GM13976 (cell line): Measurements from ENCODE around the gene AGO3.

Source experiments
- DNase-seq: peaks from one replicate; pipeline ENCODE4 v3.0.0; 2012; ENCODE audit warnings: low spot score
- CTCF ChIP-seq: IDR thresholded peaks from 2 replicates; pipeline ENCODE4 v1.5.1; 2012; ENCODE audit warnings: borderline replicate concordance, mild to moderate bottlenecking; ENCODE audit not compliant: insufficient read depth; ENCODE audit errors: extremely low read depth, missing control alignments, control extremely low read depth
- in situ Hi-C: fragments of 300-500 bp; cut with MboI; formaldehyde crosslinking; loops from one replicate; pipeline ENCODE4 v1.12.0; 2022; ENCODE audit warnings: low sequenced_read_pairs, mixed read lengths, inconsistent platforms; ENCODE audit not compliant: unreplicated experiment

AGO3 gene

GRCh38 chr1:36101546-36101945, 170.6 kb downstream of the AGO3 start:
- in situ Hi-C loops = loop anchor here (10.0 kb wide), 1 partner anchor 83 kb away; no protein-coding TSS in a partner anchor
- no peak for DNase-seq
- no peak for TF ChIP-seq CTCF

DNA sequence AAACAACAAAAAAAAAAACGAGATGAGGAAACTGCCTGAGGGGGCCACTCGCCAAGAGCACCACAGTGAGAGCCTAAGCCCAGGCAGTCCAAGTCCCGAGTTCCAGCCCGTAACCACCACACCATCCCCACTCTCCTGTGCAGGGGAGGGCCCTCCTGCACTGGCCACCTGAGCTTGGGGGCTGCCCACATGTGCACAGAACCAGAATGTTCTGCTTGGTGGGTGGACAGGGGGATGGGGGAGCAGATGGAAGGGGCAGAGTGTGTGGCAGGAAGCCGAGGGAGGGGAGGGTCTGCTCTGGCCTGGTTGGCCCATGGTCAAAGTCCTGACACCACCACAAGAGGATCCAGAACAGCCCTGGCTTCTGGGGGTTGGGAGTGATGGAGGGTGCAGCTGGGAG, 175.4 kb downstream of the AGO3 start:
- TF ChIP-seq CTCF = no peak
- in situ Hi-C loops = loop anchor here (10.0 kb wide), 1 partner anchor 79 kb away; no protein-coding TSS in a partner anchor
- DNase-seq = no peak

DNA sequence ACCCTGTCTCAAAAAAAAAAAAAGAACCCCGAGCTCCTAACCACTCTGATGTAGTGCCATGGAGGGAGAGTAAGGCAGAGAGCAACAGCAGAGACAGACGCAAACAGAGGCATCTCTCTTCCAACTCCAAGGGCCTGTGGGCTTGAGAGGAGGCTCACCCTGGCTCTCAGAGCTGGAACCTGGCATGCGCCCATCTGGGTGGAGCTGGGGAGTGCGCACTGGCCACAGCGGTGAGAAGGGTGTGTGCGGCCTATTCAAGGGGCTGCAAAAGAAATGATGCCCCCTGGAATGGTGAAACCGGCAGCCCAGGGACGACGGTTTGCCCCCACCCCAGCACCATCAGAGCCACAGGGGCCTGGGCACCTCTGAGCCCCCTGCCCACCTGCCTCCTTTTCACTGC, 176.5 kb downstream of the AGO3 start:
- in situ Hi-C loops = loop anchor here (10.0 kb wide), 1 partner anchor 77 kb away; no protein-coding TSS in a partner anchor
- DNase-seq = no peak
- TF ChIP-seq CTCF = no peak

DNA sequence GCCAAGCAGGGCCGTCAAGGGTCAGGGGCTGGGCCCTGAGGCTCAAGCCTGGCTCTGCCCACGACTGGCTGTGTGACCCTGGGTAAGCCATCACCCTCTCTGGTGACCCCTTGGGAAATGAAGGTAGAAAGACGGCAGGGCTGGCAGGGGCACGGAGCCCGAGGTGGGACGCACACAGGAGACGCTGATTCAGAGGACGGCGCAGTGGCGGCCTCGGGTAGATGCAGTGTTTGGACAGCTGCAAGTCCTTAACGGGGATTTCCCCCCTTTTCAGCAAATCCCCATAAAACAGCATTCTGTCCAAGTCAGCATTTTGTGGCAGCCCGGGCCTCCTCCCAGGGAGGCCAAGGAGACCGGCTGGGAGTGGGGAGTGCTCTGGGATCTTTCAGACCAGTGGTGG, 177.4 kb downstream of the AGO3 start:
- no peak for TF ChIP-seq CTCF
- DNase-seq = no peak
- in situ Hi-C loops = loop anchor here (10.0 kb wide), 1 partner anchor 76 kb away; no protein-coding TSS in a partner anchor

GRCh38 chr1:36109041-36109679, 178.3 kb downstream of the AGO3 start:
- in situ Hi-C loops = loop anchor here (10.0 kb wide), 1 partner anchor 76 kb away; no protein-coding TSS in a partner anchor
- no peak for DNase-seq
- no peak for TF ChIP-seq CTCF

DNA sequence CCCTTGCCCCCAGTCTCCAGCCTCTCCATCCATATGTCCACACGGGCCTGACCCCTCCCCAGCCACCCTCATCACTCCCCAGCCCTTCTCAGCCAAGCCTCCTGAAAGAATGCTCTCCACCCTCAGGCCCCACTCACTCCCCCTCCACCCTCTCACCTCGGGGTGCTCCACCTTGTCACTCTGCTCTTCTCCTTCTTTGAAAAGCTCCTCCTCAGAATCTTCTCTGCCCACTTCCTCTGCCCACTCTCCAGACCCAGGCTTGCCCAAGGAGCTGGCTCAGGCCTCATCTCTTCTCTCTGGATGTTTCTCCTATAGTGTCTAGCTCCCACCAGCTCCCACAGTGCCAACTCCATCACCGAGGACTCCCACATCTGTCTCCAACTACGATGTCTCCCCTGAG, 180.2 kb downstream of the AGO3 start:
- TF ChIP-seq CTCF = no peak
- in situ Hi-C loops = no loop called here
- no peak for DNase-seq
